HG02938 (cell line): Measurements from ENCODE around the gene VPS37B.

ENCODE experiments used
- ATAC-seq: cut with Tn5 transposase; IDR thresholded peaks from one replicate; pipeline ENCODE4 v1.9.1; 2021; ENCODE audit warnings: mild to moderate bottlenecking, moderate library complexity; ENCODE audit not compliant: unreplicated experiment

VPS37B gene

GRCh38 chr12:122867691-122868461, 28.0 kb downstream of the VPS37B start:
- ATAC-seq, result no peak

- no peak for ATAC-seq
Measured at GRCh38 chr12:122866950-122867607, 28.8 kb downstream of the VPS37B start.

GRCh38 chr12:122866379-122866778, 29.5 kb downstream of the VPS37B start:
- ATAC-seq, result no peak

- ATAC-seq, result no peak
Measured at GRCh38 chr12:122865268-122866231, 30.4 kb downstream of the VPS37B start.

- ATAC-seq, result no peak
Measured at GRCh38 chr12:122864894-122865253, 31.1 kb downstream of the VPS37B start.

- no peak for ATAC-seq
Measured at GRCh38 chr12:122862872-122863701, 32.8 kb downstream of the VPS37B start.

- ATAC-seq, result no peak
Measured at GRCh38 chr12:122862110-122862634, 33.8 kb downstream of the VPS37B start.

- no peak for ATAC-seq
Measured at GRCh38 chr12:122861587-122861970, 34.3 kb downstream of the VPS37B start.

- ATAC-seq, result no peak
Measured at GRCh38 chr12:122860854-122861586, 34.9 kb downstream of the VPS37B start.

- no peak for ATAC-seq
Measured at GRCh38 chr12:122860040-122860853, 35.7 kb downstream of the VPS37B start.

GRCh38 chr12:122859303-122860039, 36.5 kb downstream of the VPS37B start:
- ATAC-seq, result no peak

- ATAC-seq, result no peak
Measured at GRCh38 chr12:122858591-122859302, 37.2 kb downstream of the VPS37B start.

GRCh38 chr12:122858171-122858570, 37.8 kb downstream of the VPS37B start:
- ATAC-seq, result no peak

- no peak for ATAC-seq
Measured at GRCh38 chr12:122856999-122857671, 38.8 kb downstream of the VPS37B start.

- no peak for ATAC-seq
Measured at GRCh38 chr12:122855928-122856831, 39.7 kb downstream of the VPS37B start.
